ENCODE data around the gene MARF1. TPM values are rescaled to one million over a fixed set of nuclear protein-coding genes. Genes with fewer than 3 reads are reported as not detected.

The MARF1 gene
- total and polyA plus RNA-seq, 9 donors, result 16.9 to 34.1 (median 29.2) TPM

DNA sequence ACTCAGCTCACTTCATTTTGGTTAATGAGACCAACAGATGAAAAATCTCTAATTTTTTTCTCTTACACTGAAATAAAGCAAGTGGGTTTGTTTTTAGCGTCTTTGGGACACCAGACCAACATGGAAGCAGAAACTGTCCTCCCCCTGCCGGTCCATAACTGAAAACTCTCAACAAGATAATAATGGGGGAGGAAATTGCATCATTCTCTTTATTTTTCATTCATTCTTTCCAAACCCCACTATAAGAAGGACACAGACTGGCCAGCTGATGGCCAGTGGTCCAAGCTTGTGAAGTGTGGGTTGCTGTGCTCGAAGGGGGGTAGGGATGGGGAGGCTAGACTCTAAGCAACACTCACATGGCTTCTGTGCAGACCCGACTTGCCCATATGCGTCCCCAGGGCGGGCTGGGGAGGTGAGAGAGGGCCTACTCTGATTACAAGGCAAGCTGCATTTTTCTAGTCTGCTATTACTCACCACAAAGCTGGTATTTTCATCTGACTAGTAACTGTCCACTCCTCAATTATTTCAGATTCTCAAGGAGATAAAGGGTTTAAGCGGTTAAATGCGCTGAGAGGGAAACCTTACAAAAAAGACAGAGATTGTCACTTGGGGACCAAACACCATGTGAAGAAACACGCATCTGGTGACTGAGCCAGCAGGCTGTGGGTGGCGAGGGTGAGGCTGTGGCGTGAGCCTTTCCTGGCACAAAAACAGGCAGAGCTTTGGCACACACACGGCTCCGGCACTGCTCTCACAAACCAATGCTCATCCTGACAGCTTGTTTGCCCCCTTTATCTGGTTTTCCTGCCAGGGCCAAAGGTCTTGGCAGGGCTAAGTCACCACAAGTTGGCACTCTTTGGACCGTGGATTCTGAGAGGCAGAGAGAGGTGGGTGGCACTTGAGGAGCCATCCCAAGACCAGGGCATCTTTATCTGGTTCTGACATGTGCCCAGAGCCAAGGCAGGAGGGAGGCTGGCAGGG lies 38.2 kb downstream of the MARF1 start:
- no peaks in the 10 kb centered on the region for H3K9me3 ChIP-seq (replicated peaks; ENCODE audit: control insufficient read depth, low read depth, low read length)
- no peak for DNase-seq
- H3K4me3 ChIP-seq (ENCODE audit: low read length), result no peak overlapping the region
- H3K27ac ChIP-seq (ENCODE audit: low read length), result no peak overlapping the region
- H3K27me3 ChIP-seq (ENCODE audit: control insufficient read depth, insufficient read depth, low read length), result no peaks in the 10 kb centered on the region
- peaks cover 4% of the 10 kb centered on the region for H3K4me1 ChIP-seq (ENCODE audit: control insufficient read depth, insufficient read depth, low read length)
- 88% methylated on average over 6 of the region's 14 CpGs for WGBS (ENCODE audit: insufficient coverage)
- H3K36me3 ChIP-seq (ENCODE audit: control insufficient read depth, insufficient read depth, low read length), result peaks cover 83% of the 10 kb centered on the region

DNA sequence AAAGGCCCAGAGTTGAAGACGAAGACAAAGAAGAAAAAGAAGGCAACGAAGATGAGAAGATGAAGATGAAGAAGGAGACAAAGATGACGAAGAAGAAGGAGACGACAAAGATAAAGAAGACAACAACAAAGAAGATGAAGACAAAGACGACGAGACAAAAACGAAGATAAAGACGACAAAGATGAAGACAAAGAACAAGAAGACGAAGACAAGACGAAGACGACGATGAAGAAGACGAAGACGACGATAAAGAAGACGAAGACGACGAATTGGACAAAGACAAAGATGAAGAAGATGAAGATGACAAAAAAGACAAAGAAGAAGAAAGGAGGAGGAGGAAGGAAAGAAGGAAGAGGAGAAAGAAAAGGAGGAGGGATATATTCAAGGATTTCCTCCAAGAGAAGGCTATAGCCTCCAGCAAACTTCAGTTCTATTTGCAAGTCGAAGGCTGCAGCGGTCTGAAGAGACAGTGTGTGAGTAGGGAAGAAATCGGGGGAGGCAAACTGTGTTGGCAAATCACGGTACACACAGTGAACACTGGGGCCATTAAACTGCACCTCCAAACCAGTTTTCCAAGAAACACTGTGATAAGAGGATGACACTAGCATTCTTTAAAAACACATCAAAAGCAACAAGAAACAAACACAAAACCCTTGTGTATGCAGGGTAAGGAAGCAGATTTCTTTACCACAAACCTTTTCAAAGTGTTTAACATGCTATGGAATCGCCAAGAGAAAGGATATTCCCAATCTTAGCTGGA lies 40.5 kb downstream of the MARF1 start:
- no peak overlapping the region for H3K27ac ChIP-seq (ENCODE audit: low read length)
- H3K4me3 ChIP-seq (ENCODE audit: low read length), result no peak overlapping the region
- no peaks in the 10 kb centered on the region for H3K9me3 ChIP-seq (replicated peaks; ENCODE audit: control insufficient read depth, low read depth, low read length)
- peaks cover 8% of the 10 kb centered on the region for H3K4me1 ChIP-seq (ENCODE audit: control insufficient read depth, insufficient read depth, low read length)
- DNase-seq, result no peak
- 96% methylated on average over 18 of the region's 23 CpGs for WGBS (ENCODE audit: insufficient coverage)
- H3K27me3 ChIP-seq (ENCODE audit: control insufficient read depth, insufficient read depth, low read length), result no peaks in the 10 kb centered on the region
- H3K36me3 ChIP-seq (ENCODE audit: control insufficient read depth, insufficient read depth, low read length), result peaks cover 93% of the 10 kb centered on the region

DNA sequence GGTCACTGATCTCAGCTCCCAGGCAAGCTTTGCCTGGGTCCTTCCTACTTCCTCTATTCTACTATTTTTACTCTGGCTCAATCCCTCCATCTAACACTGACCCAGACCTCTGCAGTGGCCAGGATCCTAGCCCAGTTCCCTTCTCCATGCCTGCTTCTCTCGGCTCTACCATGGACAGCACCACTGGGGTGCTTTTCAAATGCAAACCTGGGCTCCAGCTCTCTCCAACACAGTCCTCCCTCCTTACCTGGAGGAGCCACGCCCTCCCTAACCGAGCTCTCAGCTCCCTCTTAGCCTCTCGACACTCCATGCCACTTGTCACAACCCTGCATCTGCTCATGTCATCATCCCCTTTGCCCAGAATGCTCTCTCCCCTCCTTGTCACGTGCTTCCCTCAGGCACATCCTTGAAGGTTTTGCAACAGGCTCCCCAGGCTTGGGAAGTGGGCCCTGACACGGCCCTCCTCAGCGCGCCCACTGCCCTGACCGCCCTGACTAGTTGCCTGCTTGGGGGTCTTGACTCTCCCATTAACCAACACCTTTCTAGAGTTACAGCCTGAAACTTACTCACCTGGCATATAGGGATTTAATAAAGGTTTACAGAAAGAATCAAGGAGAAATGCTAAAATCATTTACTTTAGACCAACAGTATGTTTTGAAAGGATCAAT lies 41.6 kb downstream of the MARF1 start:
- Histone ChIP-seq H3K36me3 (ENCODE audit: control insufficient read depth, insufficient read depth, low read length) (peaks cover 92% of the 10 kb centered on the region), H3K27ac (ENCODE audit: low read length) (no peak overlapping the region), H3K9me3 (replicated peaks; ENCODE audit: control insufficient read depth, low read depth, low read length) (no peaks in the 10 kb centered on the region), H3K4me1 (ENCODE audit: control insufficient read depth, insufficient read depth, low read length) (peaks cover 8% of the 10 kb centered on the region), H3K4me3 (ENCODE audit: low read length) (no peak overlapping the region), H3K27me3 (ENCODE audit: control insufficient read depth, insufficient read depth, low read length) (no peaks in the 10 kb centered on the region)
- no peak for DNase-seq
- 59% methylated on average over 5 of the region's 9 CpGs for WGBS (ENCODE audit: insufficient coverage)

- peaks cover 8% of the 10 kb centered on the region for H3K4me1 ChIP-seq (ENCODE audit: control insufficient read depth, insufficient read depth, low read length)
- no peaks in the 10 kb centered on the region for H3K9me3 ChIP-seq (replicated peaks; ENCODE audit: control insufficient read depth, low read depth, low read length)
- H3K27me3 ChIP-seq (ENCODE audit: control insufficient read depth, insufficient read depth, low read length), result no peaks in the 10 kb centered on the region
- H3K27ac ChIP-seq (ENCODE audit: low read length), result no peak overlapping the region
- 85% methylated on average over 18 of the region's 21 CpGs for WGBS (ENCODE audit: insufficient coverage)
- no peak for DNase-seq
- no peak overlapping the region for H3K4me3 ChIP-seq (ENCODE audit: low read length)
- H3K36me3 ChIP-seq (ENCODE audit: control insufficient read depth, insufficient read depth, low read length), result peaks cover 91% of the 10 kb centered on the region
Measured at GRCh38 chr16:15599303-15600070, 43.5 kb downstream of the MARF1 start.

GRCh38 chr16:15598648-15599190 lies 44.2 kb downstream of the MARF1 start:
- Histone ChIP-seq H3K4me3 (ENCODE audit: low read length) (no peak overlapping the region), H3K4me1 (ENCODE audit: control insufficient read depth, insufficient read depth, low read length) (peaks cover 8% of the 10 kb centered on the region), H3K36me3 (ENCODE audit: control insufficient read depth, insufficient read depth, low read length) (peaks cover 83% of the 10 kb centered on the region), H3K27me3 (ENCODE audit: control insufficient read depth, insufficient read depth, low read length) (no peaks in the 10 kb centered on the region), H3K27ac (ENCODE audit: low read length) (no peak overlapping the region), H3K9me3 (replicated peaks; ENCODE audit: control insufficient read depth, low read depth, low read length) (no peaks in the 10 kb centered on the region)
- 89% methylated on average over 7 of the region's 17 CpGs for WGBS (ENCODE audit: insufficient coverage)
- no peak for DNase-seq

DNA sequence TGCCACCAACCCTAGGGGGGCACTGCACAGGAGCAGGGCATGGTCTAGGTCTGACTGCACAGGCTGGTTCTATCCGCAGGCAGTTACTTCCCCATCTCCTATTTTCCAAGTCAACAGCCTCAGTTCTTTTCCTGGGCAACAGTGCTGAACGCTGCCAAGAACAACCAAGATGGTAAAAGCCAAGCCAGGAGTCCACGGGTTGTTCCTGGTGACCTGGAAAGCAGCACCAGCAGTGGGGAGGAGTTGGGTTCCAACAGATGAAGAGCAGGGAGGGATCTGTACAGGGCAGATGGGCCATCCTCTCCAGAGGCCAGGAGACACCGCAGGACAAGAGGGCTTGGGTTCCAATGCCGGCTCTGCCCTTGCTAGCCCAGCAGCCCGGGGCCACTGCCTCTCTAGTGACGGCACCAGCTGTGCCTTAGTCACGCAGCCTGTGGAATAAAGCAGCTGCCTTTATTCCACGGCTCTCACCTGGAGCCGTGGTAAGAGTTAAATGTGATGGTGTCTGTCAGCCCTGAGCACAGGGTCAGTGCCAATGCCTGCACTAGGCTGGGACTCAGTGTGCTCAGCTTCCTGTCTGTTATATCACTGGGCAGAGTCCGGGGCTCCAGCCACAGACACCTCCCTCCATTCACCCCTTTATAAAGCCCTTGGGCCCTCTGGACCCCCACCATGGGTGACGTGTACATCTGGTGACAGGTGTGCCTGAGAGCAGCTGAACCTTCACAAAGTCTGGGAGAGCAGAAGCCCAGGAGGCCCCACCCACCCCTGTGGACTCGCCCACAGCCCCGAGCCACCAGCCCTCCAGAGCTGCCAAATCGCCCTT lies 44.9 kb downstream of the MARF1 start:
- Histone ChIP-seq H3K9me3 (replicated peaks; ENCODE audit: control insufficient read depth, low read depth, low read length) (no peaks in the 10 kb centered on the region), H3K4me1 (ENCODE audit: control insufficient read depth, insufficient read depth, low read length) (peaks cover 8% of the 10 kb centered on the region), H3K4me3 (ENCODE audit: low read length) (no peak overlapping the region), H3K36me3 (ENCODE audit: control insufficient read depth, insufficient read depth, low read length) (peaks cover 83% of the 10 kb centered on the region), H3K27me3 (ENCODE audit: control insufficient read depth, insufficient read depth, low read length) (no peaks in the 10 kb centered on the region), H3K27ac (ENCODE audit: low read length) (no peak overlapping the region)
- 89% methylated on average over 11 of the region's 15 CpGs for WGBS (ENCODE audit: insufficient coverage)
- no peak for DNase-seq

GRCh38 chr16:15597135-15597534 lies 45.8 kb downstream of the MARF1 start:
- peaks cover 76% of the 10 kb centered on the region for H3K36me3 ChIP-seq (ENCODE audit: control insufficient read depth, insufficient read depth, low read length)
- H3K9me3 ChIP-seq (replicated peaks; ENCODE audit: control insufficient read depth, low read depth, low read length), result no peaks in the 10 kb centered on the region
- no peaks in the 10 kb centered on the region for H3K27me3 ChIP-seq (ENCODE audit: control insufficient read depth, insufficient read depth, low read length)
- H3K4me3 ChIP-seq (ENCODE audit: low read length), result no peak overlapping the region
- DNase-seq, result no peak
- no peak overlapping the region for H3K27ac ChIP-seq (ENCODE audit: low read length)
- WGBS (ENCODE audit: insufficient coverage), result 64% methylated on average over 2 of the region's 6 CpGs
- H3K4me1 ChIP-seq (ENCODE audit: control insufficient read depth, insufficient read depth, low read length), result peaks cover 8% of the 10 kb centered on the region

- Histone ChIP-seq H3K4me3 (ENCODE audit: low read length) (no peak overlapping the region), H3K27me3 (ENCODE audit: control insufficient read depth, insufficient read depth, low read length) (no peaks in the 10 kb centered on the region), H3K36me3 (ENCODE audit: control insufficient read depth, insufficient read depth, low read length) (peaks cover 53% of the 10 kb centered on the region), H3K27ac (ENCODE audit: low read length) (no peak overlapping the region), H3K4me1 (ENCODE audit: control insufficient read depth, insufficient read depth, low read length) (peaks cover 8% of the 10 kb centered on the region), H3K9me3 (replicated peaks; ENCODE audit: control insufficient read depth, low read depth, low read length) (no peaks in the 10 kb centered on the region)
- WGBS (ENCODE audit: insufficient coverage), result 78% methylated on average over 4 of the region's 6 CpGs
- DNase-seq, result no peak
Measured at GRCh38 chr16:15594711-15595320, 48.1 kb downstream of the MARF1 start.

Data from muscle of leg (tissue), 11 donors.